ENCODE measurements around the gene ELOVL5.

ELOVL5 gene

GRCh38 chr6:53290537-53291510 is 57.9 kb downstream of the ELOVL5 start:
- TF ChIP-seq CTCF (conservative IDR thresholded peaks at IDR 0.05; ENCODE audit: low read depth, low read length): no peak
- Histone ChIP-seq H4K20me1 (ENCODE audit: insufficient read depth) (no peaks in the 10 kb centered on the region), H3K4me3 (IDR thresholded peaks at IDR 0.05; ENCODE audit: insufficient read depth, low read depth, low read length) (no peak overlapping the region), H3K27ac (no peak overlapping the region), H3K4me1 (ENCODE audit: low read depth, poor library complexity, severe bottlenecking) (peaks cover 3% of the 10 kb centered on the region), H2AFZ (ENCODE audit: low read depth) (no peak overlapping the region), H3K27me3 (ENCODE audit: insufficient read depth, low read depth) (no peaks in the 10 kb centered on the region), H3K36me3 (ENCODE audit: insufficient read depth) (peaks cover 3% of the 10 kb centered on the region; the same call in 1 of the 2 replicates), H3K9ac (no peak overlapping the region), H3K79me2 (ENCODE audit: insufficient read depth, low read depth) (no peaks in the 10 kb centered on the region), H3K4me2 (no peak overlapping the region)

GRCh38 chr6:53287336-53288225 is 61.2 kb downstream of the ELOVL5 start:
- no peak for TF ChIP-seq CTCF (conservative IDR thresholded peaks at IDR 0.05; ENCODE audit: low read depth, low read length)
- H3K4me1 ChIP-seq (ENCODE audit: low read depth, poor library complexity, severe bottlenecking): peaks cover 8% of the 10 kb centered on the region
- no peak overlapping the region for H3K27ac ChIP-seq
- H3K79me2 ChIP-seq (ENCODE audit: insufficient read depth, low read depth): no peaks in the 10 kb centered on the region
- no peak overlapping the region for H3K4me3 ChIP-seq (IDR thresholded peaks at IDR 0.05; ENCODE audit: insufficient read depth, low read depth, low read length)
- H4K20me1 ChIP-seq (ENCODE audit: insufficient read depth): no peaks in the 10 kb centered on the region
- H3K27me3 ChIP-seq (ENCODE audit: insufficient read depth, low read depth): no peaks in the 10 kb centered on the region
- no peak overlapping the region for H2AFZ ChIP-seq (ENCODE audit: low read depth)
- H3K4me2 ChIP-seq: no peak overlapping the region
- no peaks in the 10 kb centered on the region for H3K36me3 ChIP-seq (ENCODE audit: insufficient read depth)
- H3K9ac ChIP-seq: no peak overlapping the region

DNA sequence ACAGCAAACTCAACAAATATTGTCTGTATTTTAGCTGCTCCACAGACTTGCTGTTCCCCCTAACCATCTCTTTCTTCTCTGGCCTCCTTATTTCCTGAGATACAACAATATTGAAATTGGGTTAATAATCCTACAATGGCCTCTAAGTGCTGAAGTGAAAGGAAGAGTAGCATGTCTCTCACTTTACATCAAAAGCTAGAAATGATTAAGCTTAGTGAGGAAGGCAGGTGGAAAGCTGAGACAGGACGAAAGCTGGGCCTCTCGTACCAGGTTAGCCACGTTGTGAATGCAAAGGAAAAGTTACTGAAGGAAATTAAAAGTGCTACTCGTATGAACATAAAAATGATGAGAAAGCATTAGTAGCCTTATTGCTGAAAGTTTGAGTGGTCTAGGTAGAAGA is 63.8 kb downstream of the ELOVL5 start:
- Histone ChIP-seq H3K4me3 (IDR thresholded peaks at IDR 0.05; ENCODE audit: insufficient read depth, low read depth, low read length) (no peak overlapping the region), H3K9ac (no peak overlapping the region), H2AFZ (ENCODE audit: low read depth) (no peak overlapping the region), H3K36me3 (ENCODE audit: insufficient read depth) (no peaks in the 10 kb centered on the region), H3K4me1 (ENCODE audit: low read depth, poor library complexity, severe bottlenecking) (peaks cover 9% of the 10 kb centered on the region), H3K4me2 (no peak overlapping the region), H3K79me2 (ENCODE audit: insufficient read depth, low read depth) (no peaks in the 10 kb centered on the region), H3K27ac (no peak overlapping the region), H3K27me3 (ENCODE audit: insufficient read depth, low read depth) (no peaks in the 10 kb centered on the region), H4K20me1 (ENCODE audit: insufficient read depth) (no peaks in the 10 kb centered on the region)
- no peak for TF ChIP-seq CTCF (conservative IDR thresholded peaks at IDR 0.05; ENCODE audit: low read depth, low read length)

DNA sequence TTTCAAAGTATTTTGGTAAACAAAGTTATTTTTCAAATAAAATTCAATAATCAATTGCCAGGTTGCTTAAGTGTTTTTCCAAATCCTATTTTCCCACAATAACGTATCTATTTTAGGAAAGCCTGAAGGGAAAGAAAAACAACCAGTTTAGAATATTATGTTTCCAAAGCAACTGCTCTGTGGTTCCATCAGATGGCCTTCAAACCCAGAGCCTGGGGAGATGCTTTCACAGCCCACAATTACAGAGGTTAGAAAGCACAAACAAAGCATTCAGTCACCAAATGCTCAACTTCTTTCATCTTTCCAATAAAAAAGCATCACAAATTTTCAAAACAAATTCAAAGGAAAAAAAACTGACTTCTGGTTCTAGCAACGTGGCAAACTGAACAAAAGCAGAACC is 66.0 kb downstream of the ELOVL5 start:
- Histone ChIP-seq H3K27ac (no peak overlapping the region), H3K79me2 (ENCODE audit: insufficient read depth, low read depth) (no peaks in the 10 kb centered on the region), H3K36me3 (ENCODE audit: insufficient read depth) (no peaks in the 10 kb centered on the region)

More for the DNA sequence above, 66.0 kb downstream of the ELOVL5 start:
- Histone ChIP-seq H3K27me3 (ENCODE audit: insufficient read depth, low read depth) (no peaks in the 10 kb centered on the region), H2AFZ (ENCODE audit: low read depth) (no peak overlapping the region), H3K9ac (no peak overlapping the region), H4K20me1 (ENCODE audit: insufficient read depth) (no peaks in the 10 kb centered on the region), H3K4me1 (ENCODE audit: low read depth, poor library complexity, severe bottlenecking) (peaks cover 9% of the 10 kb centered on the region), H3K4me3 (IDR thresholded peaks at IDR 0.05; ENCODE audit: insufficient read depth, low read depth, low read length) (no peak overlapping the region), H3K4me2 (no peak overlapping the region)
- no peak for TF ChIP-seq CTCF (conservative IDR thresholded peaks at IDR 0.05; ENCODE audit: low read depth, low read length)

Measured in KMS-11 (cell line).